ENCODE data around the gene UBE2D2. TPM values are rescaled to one million over a fixed set of nuclear protein-coding genes. Genes with fewer than 3 reads are reported as not detected.
A peak's percentile ranks its signal among the peaks of the same experiment; 100 is the strongest.

UBE2D2 gene
- total RNA-seq, 1 donor from 2014 or later = 110 TPM

DNA sequence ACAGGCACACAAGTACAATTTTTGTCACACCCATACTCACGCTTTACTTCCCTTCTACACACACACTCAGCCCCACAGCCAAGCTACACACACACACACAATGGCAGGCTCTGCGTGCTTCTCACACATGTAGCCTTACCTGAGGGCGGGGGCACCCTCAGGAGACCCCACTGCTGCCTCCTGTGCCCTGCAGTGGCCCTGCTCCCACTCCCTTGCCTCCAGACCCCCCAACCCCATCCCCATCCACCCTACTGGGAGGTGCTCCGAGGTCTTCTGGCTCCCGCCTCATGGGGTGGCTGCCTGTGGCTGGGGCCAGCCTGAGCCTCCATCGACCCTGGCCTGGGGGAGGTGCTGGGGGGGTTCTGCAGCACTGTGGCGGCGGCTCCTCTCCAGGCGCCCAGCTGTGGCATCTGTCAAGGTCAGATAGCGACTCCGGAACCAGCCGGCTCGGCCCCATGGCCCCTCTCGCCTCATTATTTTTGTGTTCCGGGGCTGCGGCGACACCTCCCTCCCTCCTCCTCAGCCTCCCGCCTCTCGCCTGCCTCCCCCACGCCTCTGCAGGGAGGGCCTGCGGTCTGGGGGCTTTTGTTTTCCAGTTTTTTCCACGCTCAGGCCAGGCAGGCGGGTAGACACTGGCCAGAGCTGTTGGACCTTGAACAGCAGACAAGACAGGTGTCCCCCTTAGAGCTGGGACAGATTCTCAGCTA is 108.7 kb downstream of the UBE2D2 start:
- TF ChIP-seq, protein P1, sequence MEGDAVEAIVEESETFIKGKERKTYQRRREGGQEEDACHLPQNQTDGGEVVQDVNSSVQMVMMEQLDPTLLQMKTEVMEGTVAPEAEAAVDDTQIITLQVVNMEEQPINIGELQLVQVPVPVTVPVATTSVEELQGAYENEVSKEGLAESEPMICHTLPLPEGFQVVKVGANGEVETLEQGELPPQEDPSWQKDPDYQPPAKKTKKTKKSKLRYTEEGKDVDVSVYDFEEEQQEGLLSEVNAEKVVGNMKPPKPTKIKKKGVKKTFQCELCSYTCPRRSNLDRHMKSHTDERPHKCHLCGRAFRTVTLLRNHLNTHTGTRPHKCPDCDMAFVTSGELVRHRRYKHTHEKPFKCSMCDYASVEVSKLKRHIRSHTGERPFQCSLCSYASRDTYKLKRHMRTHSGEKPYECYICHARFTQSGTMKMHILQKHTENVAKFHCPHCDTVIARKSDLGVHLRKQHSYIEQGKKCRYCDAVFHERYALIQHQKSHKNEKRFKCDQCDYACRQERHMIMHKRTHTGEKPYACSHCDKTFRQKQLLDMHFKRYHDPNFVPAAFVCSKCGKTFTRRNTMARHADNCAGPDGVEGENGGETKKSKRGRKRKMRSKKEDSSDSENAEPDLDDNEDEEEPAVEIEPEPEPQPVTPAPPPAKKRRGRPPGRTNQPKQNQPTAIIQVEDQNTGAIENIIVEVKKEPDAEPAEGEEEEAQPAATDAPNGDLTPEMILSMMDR (IDR thresholded peaks at IDR 0.05; ENCODE audit: borderline replicate concordance) = no peak
- Histone ChIP-seq H3K4me3 (peak overlapping the region; percentile 62), H3K4me1 (peaks cover 97% of the 10 kb centered on the region), H3K9me3 (replicated peaks) (no peaks in the 10 kb centered on the region), H3K36me3 (no peaks in the 10 kb centered on the region), H3K27ac (replicated peaks) (peak overlapping the region; percentile 91), H3K27me3 (ENCODE audit: low read depth) (no peaks in the 10 kb centered on the region)
- DNase-seq = peak; percentile 55
- intact Hi-C loops (cut with micrococcal nuclease) = no loop called here

DNA sequence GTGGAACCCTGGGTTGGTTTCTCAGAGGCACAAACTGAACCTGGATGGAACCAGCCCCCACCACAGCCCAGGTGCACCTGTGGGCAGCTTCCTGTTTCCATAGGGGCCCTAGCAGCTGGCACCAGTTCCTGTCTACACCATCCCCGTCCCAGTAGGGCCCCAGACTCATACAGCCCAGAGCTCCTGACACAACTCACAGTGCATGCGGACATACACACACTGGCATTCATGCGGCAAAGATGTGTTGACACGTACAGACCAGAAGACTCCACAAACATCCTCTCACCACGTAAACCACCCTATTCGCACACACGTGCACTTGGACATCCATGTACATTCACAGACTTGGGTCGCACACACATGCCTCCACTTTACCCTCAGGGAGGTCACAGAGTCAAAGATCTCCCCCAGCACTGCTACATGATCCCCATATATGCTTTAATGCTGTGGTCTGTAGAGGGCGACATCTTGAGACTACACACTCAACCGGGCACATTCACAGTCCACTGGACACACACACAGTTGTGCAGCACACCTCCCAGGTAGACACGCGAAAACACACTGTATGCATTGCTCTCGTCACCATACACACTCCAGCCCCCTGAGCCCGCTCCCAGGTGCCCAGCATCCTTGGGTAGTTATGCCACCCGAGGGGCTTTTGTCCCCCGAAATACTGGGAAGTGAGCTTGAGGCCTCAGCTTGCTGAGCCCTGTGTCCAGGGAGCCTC is 109.4 kb downstream of the UBE2D2 start:
- Histone ChIP-seq H3K4me3 (peak overlapping the region; percentile 62), H3K36me3 (no peaks in the 10 kb centered on the region), H3K4me1 (peaks cover 97% of the 10 kb centered on the region), H3K9me3 (replicated peaks) (no peaks in the 10 kb centered on the region), H3K27ac (replicated peaks) (peak overlapping the region; percentile 91), H3K27me3 (ENCODE audit: low read depth) (no peaks in the 10 kb centered on the region)
- TF ChIP-seq, protein P1 (IDR thresholded peaks at IDR 0.05; ENCODE audit: borderline replicate concordance) = peak; percentile 45
- intact Hi-C loops (cut with micrococcal nuclease) = no loop called here
- DNase-seq = no peak

DNA sequence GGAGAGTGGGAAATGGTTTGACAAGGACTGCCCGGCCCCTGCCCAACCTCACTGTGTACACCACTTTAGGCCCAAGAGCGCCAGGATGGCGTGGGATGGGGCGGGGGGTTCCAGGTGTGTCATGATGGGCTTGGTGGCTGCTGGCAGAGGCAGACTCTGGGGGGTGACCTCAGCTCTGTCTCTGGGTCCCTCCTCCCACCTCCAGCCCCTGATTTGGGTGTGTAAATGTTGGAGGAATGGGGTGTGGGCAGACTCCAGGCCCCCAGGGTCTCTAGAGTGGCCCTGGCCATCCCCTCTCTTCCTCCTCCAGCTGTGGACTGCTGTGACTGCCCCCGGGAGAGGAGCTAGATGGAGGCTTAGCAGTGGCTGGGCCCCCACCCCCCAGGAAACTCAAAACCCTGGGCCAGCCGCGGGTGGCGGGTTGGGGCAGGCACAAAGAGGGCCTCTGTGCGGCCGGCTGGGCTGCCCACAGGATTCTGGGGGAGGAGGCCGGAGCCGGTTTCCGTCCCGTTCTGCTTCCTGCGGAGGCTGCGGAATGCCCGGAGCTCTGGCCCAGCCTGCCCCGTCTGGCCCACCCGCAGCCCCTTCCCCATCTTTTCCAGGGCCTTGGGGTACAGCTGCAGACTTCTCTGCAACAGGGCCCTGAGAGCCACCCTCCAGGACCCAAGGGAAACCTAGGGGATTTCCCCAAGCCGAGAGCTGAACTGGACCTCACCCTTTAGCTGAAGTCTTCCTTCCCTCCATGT is 110.1 kb downstream of the UBE2D2 start:
- Histone ChIP-seq H3K4me3 (peak overlapping the region; percentile 62), H3K27me3 (ENCODE audit: low read depth) (no peaks in the 10 kb centered on the region), H3K27ac (replicated peaks) (peak overlapping the region; percentile 91), H3K9me3 (replicated peaks) (no peaks in the 10 kb centered on the region), H3K36me3 (no peaks in the 10 kb centered on the region), H3K4me1 (peaks cover 93% of the 10 kb centered on the region)
- DNase-seq = peak; percentile 47
- TF ChIP-seq, protein P1 (IDR thresholded peaks at IDR 0.05; ENCODE audit: borderline replicate concordance) = no peak
- intact Hi-C loops (cut with micrococcal nuclease) = no loop called here

DNA sequence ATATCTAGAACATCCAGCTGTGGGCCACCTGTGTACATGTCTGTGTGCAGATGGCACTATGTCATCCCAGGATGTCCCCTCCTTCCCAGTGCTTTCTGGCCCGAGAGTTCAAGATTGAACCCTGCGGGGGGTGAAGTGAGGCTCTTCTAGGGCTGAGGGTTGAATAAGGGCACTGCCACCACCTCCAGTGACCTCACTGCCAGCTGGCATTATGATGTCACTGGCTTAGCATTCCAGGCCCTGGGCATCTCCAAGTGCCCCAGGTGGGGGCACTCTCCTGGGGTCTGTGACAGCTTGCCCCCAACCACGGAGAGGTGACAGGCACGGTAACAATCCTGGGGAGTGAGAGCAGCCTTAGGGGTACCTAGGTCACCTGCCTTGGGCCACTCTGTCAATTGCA is 114.1 kb downstream of the UBE2D2 start:
- intact Hi-C loops (cut with micrococcal nuclease) = no loop called here
- Histone ChIP-seq H3K27me3 (ENCODE audit: low read depth) (no peaks in the 10 kb centered on the region), H3K4me3 (no peak overlapping the region), H3K4me1 (peaks cover 93% of the 10 kb centered on the region), H3K27ac (replicated peaks) (peak overlapping the region; percentile 91), H3K36me3 (peaks cover 1% of the 10 kb centered on the region), H3K9me3 (replicated peaks) (no peaks in the 10 kb centered on the region)
- TF ChIP-seq, protein P1 (IDR thresholded peaks at IDR 0.05; ENCODE audit: borderline replicate concordance) = no peak
- DNase-seq = no peak

DNA sequence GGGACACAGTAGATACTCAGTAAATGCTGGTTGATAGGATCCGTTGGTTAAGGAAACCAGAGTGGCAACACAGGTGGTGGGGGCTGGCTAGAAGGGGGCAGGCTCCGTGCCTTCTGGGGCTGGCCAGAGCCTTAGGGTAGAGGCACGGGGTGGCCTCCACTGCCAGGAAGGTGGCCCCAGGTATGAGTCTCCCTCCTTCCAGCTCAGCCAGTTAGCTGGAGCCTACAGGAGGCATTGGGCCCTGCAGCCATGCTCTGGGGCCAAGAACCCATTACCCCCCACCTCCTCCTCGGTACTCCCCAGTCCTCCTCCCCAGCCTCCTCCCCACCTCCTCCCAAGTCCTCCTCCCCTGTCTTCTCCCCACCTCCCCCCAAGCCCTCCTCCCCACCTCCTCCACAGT is 114.7 kb downstream of the UBE2D2 start:
- Histone ChIP-seq H3K27me3 (ENCODE audit: low read depth) (no peaks in the 10 kb centered on the region), H3K9me3 (replicated peaks) (no peaks in the 10 kb centered on the region), H3K4me1 (peaks cover 93% of the 10 kb centered on the region), H3K36me3 (peaks cover 7% of the 10 kb centered on the region), H3K27ac (replicated peaks) (peak overlapping the region; percentile 91), H3K4me3 (no peak overlapping the region)
- intact Hi-C loops (cut with micrococcal nuclease) = no loop called here
- TF ChIP-seq, protein P1 (IDR thresholded peaks at IDR 0.05; ENCODE audit: borderline replicate concordance) = no peak
- DNase-seq = no peak

Measured in left ventricle myocardium inferior (tissue), 1 donor.